GM12872 (cell line): ENCODE measurements around the gene WHAMM.

Experiments
- TF ChIP-seq, protein P1 (sequence below): IDR thresholded peaks from 3 replicates; pipeline ENCODE4 v1.5.1; 2011; ENCODE audit warnings: low read depth, mild to moderate bottlenecking, low read length, moderate library complexity; ENCODE audit not compliant: insufficient read depth

The WHAMM gene

GRCh38 chr15:82870727-82871320 lies 61.4 kb downstream of the WHAMM start:
- TF ChIP-seq, protein P1, sequence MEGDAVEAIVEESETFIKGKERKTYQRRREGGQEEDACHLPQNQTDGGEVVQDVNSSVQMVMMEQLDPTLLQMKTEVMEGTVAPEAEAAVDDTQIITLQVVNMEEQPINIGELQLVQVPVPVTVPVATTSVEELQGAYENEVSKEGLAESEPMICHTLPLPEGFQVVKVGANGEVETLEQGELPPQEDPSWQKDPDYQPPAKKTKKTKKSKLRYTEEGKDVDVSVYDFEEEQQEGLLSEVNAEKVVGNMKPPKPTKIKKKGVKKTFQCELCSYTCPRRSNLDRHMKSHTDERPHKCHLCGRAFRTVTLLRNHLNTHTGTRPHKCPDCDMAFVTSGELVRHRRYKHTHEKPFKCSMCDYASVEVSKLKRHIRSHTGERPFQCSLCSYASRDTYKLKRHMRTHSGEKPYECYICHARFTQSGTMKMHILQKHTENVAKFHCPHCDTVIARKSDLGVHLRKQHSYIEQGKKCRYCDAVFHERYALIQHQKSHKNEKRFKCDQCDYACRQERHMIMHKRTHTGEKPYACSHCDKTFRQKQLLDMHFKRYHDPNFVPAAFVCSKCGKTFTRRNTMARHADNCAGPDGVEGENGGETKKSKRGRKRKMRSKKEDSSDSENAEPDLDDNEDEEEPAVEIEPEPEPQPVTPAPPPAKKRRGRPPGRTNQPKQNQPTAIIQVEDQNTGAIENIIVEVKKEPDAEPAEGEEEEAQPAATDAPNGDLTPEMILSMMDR: no peak

DNA sequence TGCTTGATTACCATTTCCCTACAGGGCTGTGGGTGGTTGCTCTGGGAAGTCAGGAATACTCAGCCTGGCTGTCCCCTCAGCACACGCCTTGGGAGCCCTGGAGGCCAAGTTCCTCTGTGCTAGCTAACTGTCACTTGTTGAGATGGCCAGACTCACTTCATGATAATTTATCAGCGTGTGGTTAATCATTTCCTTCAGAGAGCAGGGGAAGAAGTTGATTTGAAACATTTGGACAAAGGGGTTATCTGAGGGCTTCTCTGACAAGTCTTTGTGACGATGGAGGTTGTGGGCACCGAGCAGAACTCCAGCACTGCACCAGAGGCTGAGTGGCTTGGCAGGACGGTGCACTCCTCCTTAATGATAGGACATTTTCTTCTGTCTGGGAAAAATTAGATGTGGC lies 61.9 kb downstream of the WHAMM start:
- TF ChIP-seq, protein P1: no peak

DNA sequence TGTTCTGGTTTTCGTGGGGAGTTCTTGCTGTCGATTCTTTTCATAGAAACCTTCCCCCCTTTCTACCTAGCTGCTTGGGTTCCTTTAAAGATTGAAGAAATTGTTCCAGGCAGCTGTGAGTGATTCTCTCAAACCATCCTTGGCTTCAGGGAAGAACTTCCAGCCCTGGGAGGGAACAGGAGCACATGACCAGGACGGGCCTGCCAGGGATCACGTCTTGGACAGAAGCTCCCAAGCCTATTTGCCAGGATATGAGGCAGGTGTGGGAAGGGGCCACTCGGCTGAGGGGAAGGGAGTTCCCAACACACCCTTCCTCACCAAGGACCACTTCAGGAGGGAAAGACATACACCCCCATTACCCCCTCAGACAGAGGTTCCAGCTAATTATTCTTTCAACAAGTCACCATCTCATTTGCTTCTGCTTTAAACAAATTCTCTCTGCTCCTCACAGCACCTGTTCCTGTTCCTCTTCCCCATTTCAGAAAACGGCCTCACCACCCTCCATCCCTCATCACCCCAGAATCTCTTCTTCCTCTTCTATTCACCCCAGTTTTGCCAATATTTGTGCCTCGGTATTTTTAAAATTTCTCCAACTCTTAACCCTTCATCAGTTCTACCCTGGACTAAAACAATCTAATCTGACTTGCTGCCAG lies 62.5 kb downstream of the WHAMM start:
- TF ChIP-seq, protein P1: no peak

- TF ChIP-seq, protein P1: no peak
Observed at GRCh38 chr15:82873000-82873680, 63.7 kb downstream of the WHAMM start.

DNA sequence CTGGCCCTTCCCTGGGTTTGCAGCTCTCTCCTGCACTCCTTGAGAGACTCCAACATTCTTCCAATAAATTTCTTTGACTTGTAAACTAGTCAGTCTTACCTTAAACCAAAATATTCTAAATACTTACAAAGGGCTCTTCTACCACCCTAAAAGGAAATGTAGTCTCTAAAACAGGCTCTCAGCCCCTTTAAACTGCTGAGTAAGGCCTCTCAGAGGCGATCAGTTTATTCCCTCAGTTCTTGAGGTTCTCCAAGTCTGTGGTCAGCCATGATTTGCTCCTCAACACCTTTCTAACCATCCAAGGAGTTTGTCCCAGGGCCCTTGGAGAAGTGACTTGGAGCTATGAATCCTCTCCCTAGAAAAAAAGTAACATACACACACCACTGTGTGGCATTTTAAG lies 64.8 kb downstream of the WHAMM start:
- TF ChIP-seq, protein P1: no peak

DNA sequence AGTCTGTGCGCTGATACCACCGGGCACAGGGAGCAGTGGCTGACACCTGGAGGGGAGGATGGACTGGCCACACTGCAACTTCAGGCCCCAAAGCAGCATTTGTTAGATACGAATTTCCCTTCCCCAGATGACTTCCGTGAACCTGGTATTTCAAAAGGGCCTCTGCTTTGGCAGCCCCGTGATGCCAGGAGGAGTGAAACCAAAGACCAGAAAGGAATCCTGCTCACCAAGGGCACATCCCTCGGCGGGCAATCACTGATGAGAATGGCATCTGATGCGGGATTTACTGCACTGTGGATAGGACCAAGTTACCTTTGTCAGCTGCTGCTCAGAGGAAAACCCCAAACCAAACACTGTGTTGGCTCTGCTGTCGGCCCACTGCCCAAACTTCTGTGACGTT lies 65.5 kb downstream of the WHAMM start:
- TF ChIP-seq, protein P1: no peak

- TF ChIP-seq, protein P1: no peak
Observed at GRCh38 chr15:82875411-82876003, 66.1 kb downstream of the WHAMM start.
